GM21825 (cell line): ENCODE measurements around the gene USP32.
"Not testable (repeated sequence)": the region's sequence is repeated elsewhere in the genome, so short reads cannot be mapped to it uniquely, and the experiment has no call there.

Source experiments
- ATAC-seq: cut with Tn5 transposase; IDR thresholded peaks from one replicate; pipeline ENCODE4 v1.9.1; 2021; ENCODE audit warnings: mild to moderate bottlenecking, moderate library complexity; ENCODE audit not compliant: unreplicated experiment

USP32 gene

DNA sequence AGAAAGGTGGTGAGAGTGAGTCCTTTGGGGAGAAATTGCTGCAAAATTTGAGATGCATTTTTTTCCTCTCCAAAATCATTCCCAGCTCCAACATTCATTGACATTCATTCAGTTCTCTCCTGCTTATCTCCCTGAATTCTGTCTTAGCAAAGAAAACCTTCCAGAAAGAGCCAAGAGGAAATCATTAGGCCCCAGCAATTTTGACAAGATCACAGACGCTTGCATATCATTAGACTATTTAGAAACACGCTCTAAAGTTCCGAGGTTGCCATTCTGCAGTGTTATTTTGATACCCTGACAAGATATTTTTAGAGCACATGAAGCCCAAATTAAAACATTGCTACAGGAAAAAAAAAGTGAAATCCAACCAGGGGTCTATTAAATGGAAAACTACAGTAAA is 20.8 kb upstream of the USP32 start:
- ATAC-seq: no peak

DNA sequence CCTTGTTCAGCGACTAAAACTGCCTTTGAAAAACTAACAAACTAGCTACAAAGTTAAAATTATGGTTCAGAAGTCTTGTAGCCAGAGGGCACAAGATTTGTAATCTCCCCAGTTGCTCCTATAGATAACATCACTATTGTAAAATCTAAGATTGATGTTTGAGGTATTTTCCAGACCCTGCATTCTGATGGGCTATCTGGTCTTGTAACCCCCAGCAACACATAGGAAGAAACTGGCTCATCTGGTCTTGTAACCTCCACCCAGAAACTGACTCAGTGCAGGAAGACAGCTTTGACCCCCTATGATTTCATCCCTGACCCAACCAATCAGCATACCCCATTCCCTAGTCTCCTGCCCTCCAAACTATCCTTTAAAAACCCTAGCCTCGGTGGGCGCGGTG is 18.1 kb upstream of the USP32 start:
- no peak for ATAC-seq

DNA sequence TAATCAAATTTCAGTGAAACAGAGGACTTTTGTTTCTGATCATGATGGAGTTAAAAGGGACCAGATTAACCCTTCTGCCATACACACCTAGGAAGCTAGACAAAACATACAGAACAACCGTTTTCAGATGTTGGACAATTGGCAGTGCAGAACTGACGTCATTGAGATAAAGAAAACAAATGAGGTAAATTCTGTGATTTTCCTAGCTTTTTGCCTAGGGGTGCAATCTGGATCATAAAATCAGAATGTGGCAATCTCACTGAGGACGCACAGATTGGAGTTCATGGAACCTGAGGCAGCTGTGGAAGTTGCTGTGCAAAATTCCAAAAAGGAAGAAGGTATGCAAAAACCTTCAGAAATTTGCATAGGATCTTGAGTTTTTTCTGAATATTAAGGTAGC is 15.0 kb upstream of the USP32 start:
- no peak for ATAC-seq

DNA sequence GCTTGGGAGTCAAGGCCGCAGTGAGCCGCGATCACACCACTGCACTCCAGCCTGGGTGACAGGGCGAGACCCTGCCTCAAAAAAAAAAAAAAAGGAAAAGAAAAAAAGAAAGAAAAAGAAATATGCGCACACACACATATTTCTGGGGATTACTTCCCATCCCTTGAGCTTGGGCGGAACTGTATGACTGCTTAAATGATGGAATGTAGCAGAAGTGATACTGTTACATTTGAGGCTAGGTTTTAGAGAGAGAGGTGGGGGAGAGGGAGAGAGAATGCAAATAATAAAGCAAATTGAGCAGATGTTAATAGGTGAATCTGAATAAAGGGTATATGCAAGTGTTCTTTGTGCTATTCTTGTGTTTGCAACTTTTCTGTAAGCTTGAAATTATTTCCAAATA is 12.0 kb upstream of the USP32 start:
- ATAC-seq: no peak

DNA sequence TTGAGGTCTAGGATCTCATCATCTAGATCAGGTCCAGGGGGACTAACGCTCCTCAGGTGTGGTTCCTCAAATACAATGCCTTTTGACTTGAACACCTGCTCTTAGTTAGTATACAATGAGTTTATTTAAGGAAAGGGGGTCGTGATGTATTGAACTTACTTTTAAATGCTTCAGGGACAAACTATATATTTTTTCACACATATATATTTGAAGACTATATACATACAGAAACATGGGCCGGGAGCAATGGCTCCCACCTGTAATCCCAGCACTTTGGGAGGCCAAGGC is 11.5 kb upstream of the USP32 start:
- ATAC-seq: no peak

DNA sequence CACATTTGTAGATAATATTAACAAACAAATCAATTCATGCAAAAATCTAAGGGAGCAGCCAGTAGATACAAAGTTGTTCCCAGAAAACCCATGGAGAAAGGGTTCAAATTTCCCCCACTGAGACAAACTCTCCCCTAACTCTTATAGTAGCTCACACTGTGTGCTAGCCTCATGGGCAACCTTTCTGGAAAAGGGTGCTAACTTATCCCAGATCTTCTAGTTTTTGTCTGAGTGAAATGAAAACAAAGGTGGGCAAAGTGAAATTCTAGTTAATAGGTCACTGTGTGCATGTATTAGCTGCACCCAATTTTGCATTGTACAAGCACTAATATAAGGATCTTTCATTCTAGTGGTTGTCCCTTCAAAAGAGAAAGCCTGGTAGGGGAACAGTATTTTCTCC is 9.9 kb upstream of the USP32 start:
- no peak for ATAC-seq

DNA sequence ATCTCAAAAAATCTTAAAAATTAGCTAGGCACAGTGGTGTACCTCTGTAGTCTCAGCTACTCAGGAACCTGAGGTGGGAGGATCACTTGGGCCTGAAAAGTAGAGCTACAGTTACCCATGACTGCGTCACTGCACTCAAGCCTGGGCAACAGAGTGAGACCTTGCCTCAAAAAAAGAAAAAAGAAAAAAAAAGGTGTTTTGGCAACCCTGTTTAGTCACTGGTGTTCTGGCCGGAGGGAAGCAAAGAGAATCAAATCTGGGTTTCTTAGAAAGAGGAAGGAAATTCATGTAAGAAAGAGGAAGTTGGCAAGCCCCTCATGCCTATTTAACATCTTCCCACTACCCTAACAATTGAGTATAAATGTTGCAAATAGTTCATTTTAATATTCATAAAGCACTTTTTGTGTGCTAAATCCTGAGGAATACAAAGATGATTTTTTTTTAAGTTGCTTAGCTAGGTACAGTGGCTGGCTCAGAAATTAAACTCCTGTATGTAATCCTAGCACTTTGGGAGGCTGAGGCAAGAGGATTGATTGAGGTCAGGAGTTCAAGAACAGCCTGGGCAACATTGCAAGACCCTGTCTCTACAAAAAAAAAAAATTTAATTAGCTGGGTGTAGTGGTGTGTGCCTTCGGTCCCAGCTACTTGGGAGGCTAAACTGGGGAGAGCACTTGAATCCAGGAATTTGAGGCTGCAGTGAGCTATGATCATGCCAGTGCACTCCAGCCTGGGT is 6.5 kb upstream of the USP32 start:
- ATAC-seq: peak; percentile 70

DNA sequence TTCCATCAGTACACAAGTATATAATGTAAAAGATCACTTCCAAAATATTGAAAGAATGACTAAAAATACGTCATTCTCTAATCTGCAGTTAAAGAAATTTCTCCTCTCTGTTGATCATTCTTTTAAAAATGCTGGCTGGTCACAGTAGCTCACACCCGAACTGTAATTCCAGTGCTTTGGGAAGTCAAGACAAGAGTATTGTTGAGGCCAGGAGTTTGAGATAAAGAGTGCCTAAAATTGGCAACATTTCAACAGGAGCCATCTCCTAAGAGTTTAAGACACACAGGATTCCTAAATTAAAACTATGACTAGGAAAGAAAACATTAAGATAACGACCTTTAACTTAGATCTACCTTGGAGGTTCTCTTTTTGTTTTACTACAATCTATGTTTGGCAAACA is 4.5 kb upstream of the USP32 start:
- no peak for ATAC-seq

DNA sequence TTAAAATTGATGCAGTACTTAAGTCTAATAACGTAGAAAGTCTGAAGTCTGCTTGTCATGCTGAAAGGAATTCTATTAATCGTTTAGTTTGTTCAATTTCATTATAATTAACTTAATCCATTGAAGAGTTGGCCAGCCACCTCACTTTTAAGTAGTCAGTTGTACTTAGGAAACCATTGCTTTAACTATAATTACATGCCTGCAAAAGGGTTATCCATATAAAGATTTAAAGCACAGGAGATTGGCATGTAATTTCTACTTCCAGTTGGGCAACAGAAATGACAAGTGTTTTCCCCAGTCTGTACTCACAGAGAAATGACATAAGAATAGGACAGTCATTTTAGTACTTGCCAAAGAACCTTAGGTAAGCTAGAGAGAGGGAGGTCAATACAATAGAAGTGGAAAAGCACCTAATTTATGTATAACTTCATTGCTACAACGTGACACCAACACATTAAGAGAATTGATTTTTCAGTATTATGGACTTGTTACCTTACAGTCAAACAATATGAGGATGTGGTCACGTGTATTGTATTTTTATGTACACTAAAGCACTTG is 3.7 kb upstream of the USP32 start:
- ATAC-seq: no peak

DNA sequence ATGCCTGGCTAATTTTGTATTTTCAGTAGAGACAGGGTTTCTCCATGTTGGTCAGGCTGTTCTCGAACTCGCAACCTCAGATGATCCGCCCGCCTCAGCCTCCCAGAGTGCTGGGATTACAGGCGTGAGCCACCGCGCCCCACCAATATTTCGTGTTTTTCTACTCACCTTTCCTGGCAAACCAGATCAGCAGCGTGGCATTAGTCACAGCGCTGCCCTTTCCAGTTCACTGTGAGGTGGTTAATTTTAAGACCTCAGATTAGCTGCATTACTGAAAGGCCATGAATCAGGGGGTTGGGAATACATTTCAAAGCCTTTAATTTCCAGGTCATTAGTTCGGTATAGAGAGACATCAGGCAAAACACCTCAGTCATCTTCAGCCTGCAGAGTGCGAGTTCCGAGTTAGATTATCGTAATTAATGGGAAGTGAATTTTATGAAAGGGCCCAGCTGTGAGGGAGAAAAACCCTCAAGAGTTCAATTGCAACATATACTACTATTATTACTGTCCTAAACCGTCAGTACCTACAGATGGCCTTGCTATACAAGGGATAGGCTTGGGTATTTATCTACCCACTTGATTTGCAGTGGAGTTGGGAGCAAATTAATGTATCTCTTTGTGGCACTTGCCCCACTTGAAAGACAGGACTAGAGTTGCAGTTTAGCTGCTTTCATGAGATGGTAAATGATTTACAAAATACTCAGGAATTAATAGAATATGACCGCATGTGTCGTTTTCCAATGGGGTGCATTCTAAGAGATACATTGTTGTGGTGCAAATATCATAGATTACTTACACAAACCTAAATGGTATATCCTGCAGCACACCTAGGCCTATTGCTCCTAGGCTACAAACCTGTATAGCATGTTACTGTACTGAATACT is 2.1 kb upstream of the USP32 start:
- no peak for ATAC-seq

DNA sequence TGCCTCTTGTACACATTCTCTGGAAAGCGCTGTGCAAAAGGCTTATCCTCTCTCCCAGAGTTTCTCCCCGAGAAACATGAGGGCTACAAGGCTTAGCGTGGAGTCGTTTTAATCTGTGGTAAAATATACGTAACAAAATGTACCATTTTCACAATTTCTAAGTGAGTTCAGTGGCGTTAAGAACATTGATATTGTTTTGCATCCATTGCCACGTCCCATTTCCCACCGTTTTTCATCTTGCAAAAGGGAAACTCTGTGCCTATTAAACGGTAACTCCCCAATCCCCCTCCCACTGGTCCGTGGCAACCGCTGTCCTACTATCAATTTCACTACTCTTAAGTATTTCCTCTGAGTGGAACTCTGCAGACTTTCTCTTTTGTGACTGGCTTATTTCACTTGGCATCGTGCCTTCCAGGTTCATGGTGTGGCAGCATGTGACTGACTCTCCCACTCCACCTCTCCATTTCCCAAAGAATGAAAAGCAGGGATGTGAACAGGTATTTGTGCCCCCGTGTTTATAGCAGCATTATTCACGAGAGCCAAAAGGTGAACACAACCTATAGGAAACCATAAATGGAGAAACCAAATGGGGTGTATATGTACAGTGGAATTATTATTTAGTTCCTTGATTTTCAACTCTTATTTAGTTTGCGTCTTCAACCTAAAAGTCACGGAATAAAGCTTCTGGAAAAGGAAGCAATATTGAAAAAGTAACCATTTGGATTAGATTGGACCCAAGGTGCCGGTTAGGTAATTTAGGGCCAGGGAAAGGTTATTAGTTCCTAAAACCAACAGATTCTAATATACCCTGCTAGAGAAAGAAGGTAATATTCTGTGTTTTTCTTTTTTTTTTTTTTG is 1.1 kb upstream of the USP32 start:
- ATAC-seq: no peak

DNA sequence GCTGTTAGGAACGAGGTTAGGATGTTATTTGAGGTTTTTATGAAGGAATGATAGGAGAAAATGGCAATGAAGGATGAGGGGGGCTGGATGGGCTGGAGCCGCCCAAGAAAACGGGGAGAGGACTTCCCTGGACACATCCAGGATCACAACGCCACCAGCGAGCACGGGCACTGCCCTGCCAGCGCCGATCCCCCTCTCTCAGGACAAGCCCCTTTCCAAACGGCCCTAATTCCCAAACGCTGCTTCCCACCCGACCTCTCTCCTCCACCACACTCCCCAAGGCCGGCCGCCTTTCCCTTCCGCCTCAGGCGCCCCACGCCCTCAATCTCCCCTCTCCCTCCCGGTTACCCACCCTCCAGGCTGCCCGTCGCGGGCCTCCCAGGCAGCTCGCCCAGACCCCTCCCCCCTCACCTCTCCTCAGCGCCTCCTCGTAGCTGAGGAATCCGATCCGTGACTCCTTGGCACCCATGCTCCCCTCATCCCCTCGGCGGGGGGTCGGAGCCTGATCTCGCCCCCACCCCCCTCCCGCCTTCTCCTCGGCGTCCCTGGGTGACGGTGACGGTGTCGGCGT is 377 bp downstream of the USP32 start:
- ATAC-seq: peak; percentile 15

DNA sequence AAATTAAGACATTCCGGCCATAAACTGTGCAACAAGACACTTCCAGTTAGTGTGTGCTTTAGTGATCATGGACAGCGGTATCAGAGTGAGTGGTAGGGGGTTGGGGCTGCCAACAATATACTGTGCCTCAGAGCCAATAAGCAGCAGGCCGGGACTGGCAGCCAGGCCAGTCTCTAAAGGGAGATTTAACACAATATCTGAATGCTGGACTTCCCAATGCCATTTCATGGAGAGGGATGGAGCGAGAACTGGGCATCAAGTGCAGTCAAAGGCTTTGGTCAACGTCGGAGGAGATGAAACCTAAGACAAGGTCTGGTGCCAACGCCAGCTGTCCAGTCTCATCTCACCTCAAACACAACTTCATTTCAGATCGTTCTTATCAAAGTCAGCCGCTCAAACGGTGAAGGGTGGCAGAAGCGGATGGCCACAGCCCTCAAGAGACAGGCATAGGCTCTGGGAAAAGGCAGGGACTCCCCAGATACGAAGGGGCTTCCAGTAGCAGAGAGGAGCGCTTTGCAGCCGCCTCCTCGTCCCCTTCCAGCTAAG is 935 bp downstream of the USP32 start:
- ATAC-seq: no peak

DNA sequence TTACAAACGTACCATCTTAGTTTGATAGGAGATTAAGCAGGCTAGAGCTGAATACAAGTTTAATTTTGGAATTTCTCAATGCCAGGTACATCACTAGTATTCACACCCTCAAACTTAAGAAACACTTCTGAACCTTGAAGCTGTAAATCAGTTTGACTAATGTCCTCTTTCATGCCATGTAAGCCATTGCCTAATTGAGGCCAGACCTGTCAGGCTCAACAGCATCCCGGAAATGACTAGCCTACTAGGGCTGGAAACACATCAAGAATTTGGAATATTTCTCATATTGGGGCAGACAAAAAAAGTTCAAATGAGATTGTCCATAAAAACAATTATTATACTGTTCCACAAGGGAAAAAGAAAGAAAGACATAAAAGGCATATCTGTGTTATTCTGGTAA is 1.7 kb downstream of the USP32 start:
- no peak for ATAC-seq

DNA sequence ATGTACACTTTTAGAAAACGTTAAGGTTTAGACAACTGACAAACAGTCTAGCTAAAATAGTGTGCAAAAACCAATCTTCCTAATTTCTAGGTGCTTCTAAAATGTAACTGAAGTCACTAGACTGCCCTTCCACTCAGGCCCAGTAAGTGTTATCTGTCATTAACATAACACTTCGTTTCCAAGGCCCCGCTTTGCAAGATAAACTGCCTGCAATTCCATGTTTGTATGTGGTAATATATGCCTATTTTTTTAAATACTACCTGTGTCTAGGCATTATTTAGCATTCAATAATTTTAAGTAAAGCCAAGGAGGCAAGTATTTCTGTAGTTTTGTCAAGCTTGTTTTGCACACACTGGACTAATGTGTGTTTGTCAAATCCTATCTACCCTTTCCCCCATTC is 3.2 kb downstream of the USP32 start:
- ATAC-seq: no peak

DNA sequence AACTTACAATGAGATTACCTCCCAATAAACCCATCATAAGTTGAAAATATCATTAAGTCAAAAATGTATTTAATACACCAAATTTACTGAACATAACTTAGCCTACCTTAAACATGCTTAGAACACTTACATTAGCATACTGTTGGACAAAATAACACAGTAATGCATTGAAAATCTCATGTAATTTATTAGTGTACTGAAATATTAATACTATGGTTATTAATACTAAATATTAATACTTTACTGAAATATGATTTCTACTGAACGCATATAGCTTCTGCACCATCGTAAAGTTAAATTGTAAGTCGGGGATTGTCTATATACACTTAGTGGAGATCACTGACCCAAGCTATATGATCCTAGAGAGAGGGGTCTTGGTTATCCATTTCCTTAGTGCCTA is 4.3 kb downstream of the USP32 start:
- ATAC-seq: no peak

DNA sequence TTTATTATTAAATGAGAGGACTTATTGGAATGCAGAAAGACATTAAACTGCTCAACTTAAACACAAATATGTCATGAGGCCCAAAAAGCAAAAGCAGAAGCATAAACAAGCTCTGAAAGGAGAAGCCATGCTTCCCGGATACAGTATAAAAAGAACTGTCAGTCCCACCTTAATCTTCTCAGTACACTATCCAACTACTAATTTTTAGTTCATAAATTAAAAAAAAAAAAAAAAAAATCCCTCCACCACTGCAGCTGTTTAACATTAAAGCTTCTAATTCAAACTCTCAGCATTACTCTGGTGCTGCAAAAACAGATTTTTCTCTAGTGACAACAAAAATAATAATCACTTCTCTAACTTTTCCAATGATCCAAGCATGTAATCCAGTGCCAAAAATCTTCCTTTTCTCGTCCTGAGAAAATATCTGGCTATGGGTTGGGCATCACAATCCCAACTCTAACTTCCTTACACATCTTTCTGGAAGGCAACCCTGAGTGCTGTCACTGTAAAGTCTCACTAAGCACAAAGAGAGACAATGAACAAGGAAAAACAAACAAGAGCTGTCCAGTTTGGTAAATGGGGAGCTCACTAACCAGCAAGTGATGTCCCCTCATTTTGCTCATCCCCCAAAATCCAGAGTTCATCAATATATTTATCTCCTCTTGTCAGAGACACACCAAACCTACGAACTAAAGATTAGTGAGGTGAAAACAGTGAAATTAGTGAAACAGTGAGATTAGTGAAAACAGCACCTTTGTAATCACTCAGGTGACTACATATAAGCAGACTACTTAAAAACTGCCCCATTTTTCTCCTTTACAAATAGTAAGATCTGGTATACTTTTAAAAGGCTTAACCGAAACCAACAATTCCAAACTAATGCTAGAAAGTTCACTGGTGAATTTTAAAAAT is 5.5 kb downstream of the USP32 start:
- ATAC-seq: no peak

DNA sequence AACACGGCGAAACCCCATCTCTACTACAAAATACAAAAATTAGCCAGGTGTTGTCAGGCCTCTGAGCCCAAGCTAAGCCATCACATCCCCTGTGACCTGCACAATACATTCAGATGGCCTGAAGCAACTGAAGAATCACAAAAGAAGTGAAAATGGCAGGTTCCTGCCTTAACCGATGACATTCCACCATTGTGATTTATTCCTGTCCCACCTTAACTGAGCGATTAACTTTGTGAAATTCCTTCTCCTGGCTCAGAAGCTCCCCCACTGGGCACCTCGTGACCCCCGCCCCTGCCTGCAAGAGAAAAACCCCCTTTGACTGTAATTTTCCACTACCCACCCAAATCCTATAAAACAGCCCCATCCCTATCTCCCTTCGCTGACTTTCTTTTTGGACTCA is 7.0 kb downstream of the USP32 start:
- ATAC-seq: not testable (repeated sequence)

DNA sequence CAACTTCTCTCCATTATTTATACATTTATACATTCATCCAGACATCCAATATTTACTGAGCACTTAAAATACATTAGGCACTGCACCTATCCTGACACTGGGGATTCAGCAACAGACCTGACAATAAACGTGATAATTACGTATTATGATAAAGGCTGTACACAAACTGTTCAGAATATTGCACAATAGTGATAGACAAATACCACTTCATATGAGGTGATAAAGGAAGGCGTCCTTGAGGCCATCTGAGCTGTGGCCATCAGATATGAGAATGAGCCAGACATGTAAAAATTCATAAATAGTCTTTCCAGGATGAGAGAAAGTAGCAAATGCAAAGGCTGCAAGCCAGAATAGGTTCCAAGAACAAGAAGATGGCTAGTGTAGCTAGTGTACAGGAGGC is 8.6 kb downstream of the USP32 start:
- ATAC-seq: no peak

DNA sequence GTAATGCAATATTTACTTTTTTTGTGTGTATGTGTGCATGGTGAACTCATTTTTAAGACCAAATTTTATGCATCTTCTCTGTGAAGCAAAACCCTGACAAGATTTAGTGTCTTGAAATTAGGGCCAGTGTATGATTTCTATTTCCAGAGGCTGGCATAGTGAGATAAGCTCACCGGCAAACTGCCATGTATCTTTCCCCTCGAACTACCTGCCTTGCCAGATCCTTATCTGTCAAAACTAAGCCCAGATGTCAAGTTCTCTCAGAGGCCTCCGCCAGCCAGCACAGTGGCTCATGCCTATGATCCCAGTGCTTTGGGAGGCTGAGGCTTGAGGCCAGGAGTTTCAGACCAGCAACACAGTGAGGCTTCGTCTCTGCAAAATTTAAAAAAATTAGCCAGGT is 10.0 kb downstream of the USP32 start:
- no peak for ATAC-seq
